ENCODE results near the gene NNT. TPM values are rescaled to one million over a fixed set of nuclear protein-coding genes. Genes with fewer than 3 reads are reported as not detected.

NNT gene
- total and polyA plus RNA-seq, 2 of the 13 experiments (the other 11 are each of a cell fraction or from before 2014, with no cell fraction given) = 21.1 to 58.0 TPM

GRCh38 chr5:43603344-43604217 is 601 bp downstream of the NNT start (continued):
- TF ChIP-seq TERF1 (CRISPR knock-in tag; IDR thresholded peaks at IDR 0.05) = no peak
- no peak for TF ChIP-seq RERE (CRISPR knock-in tag; IDR thresholded peaks at IDR 0.05; ENCODE audit: low read depth)
- no peak for TF ChIP-seq ZMYM2 (CRISPR knock-in tag; IDR thresholded peaks at IDR 0.05)
- TF ChIP-seq ZNF660 (CRISPR knock-in tag; IDR thresholded peaks at IDR 0.05; ENCODE audit: borderline replicate concordance, low read depth) = no peak
- TF ChIP-seq ARNT2 (CRISPR knock-in tag; IDR thresholded peaks at IDR 0.05; ENCODE audit: low read depth) = no peak
- TF ChIP-seq ZNF503 (CRISPR knock-in tag; IDR thresholded peaks at IDR 0.05) = no peak
- TF ChIP-seq FOXK2 (IDR thresholded peaks at IDR 0.05) = no peak
- TF ChIP-seq RAD51 (IDR thresholded peaks at IDR 0.05; ENCODE audit: borderline replicate concordance) = no peak
- TF ChIP-seq MED1 (CRISPR knock-in tag; IDR thresholded peaks at IDR 0.05) = 0 out of 2 replicates have a peak, but pooled peaks have one; percentile 1
- peak in 1 of 2 experiments; percentile 56; a peak in 2 of 4 replicates for TF ChIP-seq POLR2A (IDR thresholded peaks at IDR 0.05; ENCODE audit: insufficient read depth in 1 of 2, low read depth in 2 of 2, low read length in 2 of 2)
- TF ChIP-seq ZBTB8A (CRISPR knock-in tag; IDR thresholded peaks at IDR 0.05; ENCODE audit: borderline replicate concordance, low read depth) = no peak
- no peak for TF ChIP-seq TFDP2 (CRISPR knock-in tag; IDR thresholded peaks at IDR 0.05)
- no peak for TF ChIP-seq PAX8 (CRISPR knock-in tag; IDR thresholded peaks at IDR 0.05; ENCODE audit: borderline replicate concordance)
- TF ChIP-seq DPF2 (CRISPR knock-in tag; IDR thresholded peaks at IDR 0.05; ENCODE audit: borderline replicate concordance, low read depth) = no peak
- no peak for TF ChIP-seq NR2C2 (CRISPR knock-in tag; IDR thresholded peaks at IDR 0.05; ENCODE audit: borderline replicate concordance)
- peak; percentile 54; the same call in 1 of the 2 replicates for TF ChIP-seq ZBTB34 (CRISPR knock-in tag; IDR thresholded peaks at IDR 0.05)

Measured in HepG2 (cell line).